IPS-11a (cell line): ENCODE data around the gene PJA2.
"Not testable (repeated sequence)": the region's sequence is repeated elsewhere in the genome, so short reads cannot be mapped to it uniquely, and the experiment has no call there.

Experiments
- H3K4me3 ChIP-seq: one replicate; pipeline ENCODE4 v1.5.1; 2013; ENCODE audit warnings: low read depth, low read length, control low read depth

Gene PJA2

GRCh38 chr5:109409844-109410388 is at the start of gene PJA2:
PJA2 (minus strand) TSS chr5:109409974; CDS start chr5:109383433, 26,541 bp downstream.
- H3K4me3 ChIP-seq = peak within 1 kb of the TSS; percentile 88

GRCh38 chr5:109455598-109456096 is 45.9 kb upstream of the PJA2 start:
- H3K4me3 ChIP-seq = no peak overlapping the region

- no peak overlapping the region for H3K4me3 ChIP-seq
Measured at GRCh38 chr5:109454731-109455505, 45.1 kb upstream of the PJA2 start.

GRCh38 chr5:109453251-109453650 is 43.5 kb upstream of the PJA2 start:
- H3K4me3 ChIP-seq = no peak overlapping the region

- no peak overlapping the region for H3K4me3 ChIP-seq
Measured at GRCh38 chr5:109452661-109453060, 42.9 kb upstream of the PJA2 start.

- H3K4me3 ChIP-seq = no peak overlapping the region
Measured at GRCh38 chr5:109451146-109451545, 41.4 kb upstream of the PJA2 start.

GRCh38 chr5:109450129-109450877 is 40.5 kb upstream of the PJA2 start:
- H3K4me3 ChIP-seq = no peak overlapping the region

- no peak overlapping the region for H3K4me3 ChIP-seq
Measured at GRCh38 chr5:109448838-109449237, 39.1 kb upstream of the PJA2 start.

GRCh38 chr5:109439590-109439989 is 29.8 kb upstream of the PJA2 start:
- H3K4me3 ChIP-seq = no peak overlapping the region

GRCh38 chr5:109426075-109426474 is 16.3 kb upstream of the PJA2 start:
- no peak overlapping the region for H3K4me3 ChIP-seq

- H3K4me3 ChIP-seq = not testable (repeated sequence)
Measured at GRCh38 chr5:109425521-109425920, 15.7 kb upstream of the PJA2 start.

- H3K4me3 ChIP-seq = no peak overlapping the region
Measured at GRCh38 chr5:109421956-109422355, 12.2 kb upstream of the PJA2 start.

GRCh38 chr5:109418712-109419352 is 9.1 kb upstream of the PJA2 start:
- H3K4me3 ChIP-seq = no peak overlapping the region

- H3K4me3 ChIP-seq = no peak overlapping the region
Measured at GRCh38 chr5:109416882-109417281, 7.1 kb upstream of the PJA2 start.

- not testable (repeated sequence) for H3K4me3 ChIP-seq
Measured at GRCh38 chr5:109413921-109414461, 4.2 kb upstream of the PJA2 start.

GRCh38 chr5:109413458-109413857 is 3.7 kb upstream of the PJA2 start:
- no peak overlapping the region for H3K4me3 ChIP-seq

GRCh38 chr5:109412981-109413402 is 3.2 kb upstream of the PJA2 start:
- no peak overlapping the region for H3K4me3 ChIP-seq

- no peak overlapping the region for H3K4me3 ChIP-seq
Measured at GRCh38 chr5:109411627-109412026, 1.9 kb upstream of the PJA2 start.

- peak overlapping the region; percentile 85 for H3K4me3 ChIP-seq
Measured at GRCh38 chr5:109411149-109411514, 1.4 kb upstream of the PJA2 start.

GRCh38 chr5:109410389-109411148 is 795 bp upstream of the PJA2 start:
- H3K4me3 ChIP-seq = peak overlapping the region; percentile 85
